A549 (cell line): ENCODE results near the gene DENND6A.

ENCODE experiments used
- JUNB ChIP-seq: fragments of >200 bp; sonication (Bioruptor Twin); formaldehyde crosslinking; IDR thresholded peaks from 2 replicates; pipeline ENCODE4 v1.6.1; 2016
- MAFK ChIP-seq: fragments of 450-650 bp; IDR thresholded peaks from 2 replicates; pipeline ENCODE4 v1.6.1; 2014; ENCODE audit not compliant: partially characterized antibody
- POLR2A ChIP-seq: IDR thresholded peaks from 2 replicates; pipeline ENCODE4 v1.6.1; 2012; ENCODE audit warnings: mild to moderate bottlenecking, low read length
- RNF2 ChIP-seq: fragments of 200-600 bp; sonication (generic); IDR thresholded peaks from 2 replicates; pipeline ENCODE4 v1.6.1; 2016; ENCODE audit warnings: low read depth, mild to moderate bottlenecking, antibody characterized with exemption, moderate library complexity, borderline replicate concordance
- TF ChIP-seq, protein P1 (sequence below): IDR thresholded peaks from 2 replicates; pipeline ENCODE4 v1.6.1; 2012
- TF ChIP-seq, protein P2 (sequence below): fragments of >200 bp; sonication (Bioruptor Twin); formaldehyde crosslinking; IDR thresholded peaks from 3 replicates; pipeline ENCODE4 v1.5.1; 2016
- TF ChIP-seq, protein P3 (sequence below): fragments of 250-450 bp; sonication (Bioruptor Pico); IDR thresholded peaks from 2 replicates; pipeline ENCODE4 v1.5.0; 2021; ENCODE audit warnings: mild to moderate bottlenecking, moderate library complexity, borderline replicate concordance

DNA sequence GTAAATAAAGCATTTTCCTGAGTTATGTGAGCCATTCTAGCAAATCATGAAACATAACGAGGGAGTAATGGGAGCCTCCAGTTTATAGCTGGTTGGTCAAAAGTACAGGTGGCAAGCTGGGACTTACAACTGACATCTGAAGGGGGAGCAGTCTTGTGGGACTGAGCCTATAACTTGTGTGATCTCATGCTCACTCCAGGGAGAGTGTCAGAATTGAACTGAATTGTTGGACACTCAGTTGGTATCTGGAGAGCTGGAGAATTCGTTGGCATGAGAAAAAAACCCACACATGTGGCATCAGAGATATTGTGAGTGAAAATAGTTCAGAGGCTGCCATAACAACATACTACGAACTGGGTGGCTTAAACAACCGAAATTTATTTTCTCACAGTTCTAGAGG lies 22.8 kb upstream of the DENND6A start:
- TF ChIP-seq RNF2 (no peak), MAFK (no peak), JUNB (no peak), POLR2A (no peak)
- TF ChIP-seq, protein P1, sequence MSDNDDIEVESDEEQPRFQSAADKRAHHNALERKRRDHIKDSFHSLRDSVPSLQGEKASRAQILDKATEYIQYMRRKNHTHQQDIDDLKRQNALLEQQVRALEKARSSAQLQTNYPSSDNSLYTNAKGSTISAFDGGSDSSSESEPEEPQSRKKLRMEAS: no peak
- TF ChIP-seq, protein P2, sequence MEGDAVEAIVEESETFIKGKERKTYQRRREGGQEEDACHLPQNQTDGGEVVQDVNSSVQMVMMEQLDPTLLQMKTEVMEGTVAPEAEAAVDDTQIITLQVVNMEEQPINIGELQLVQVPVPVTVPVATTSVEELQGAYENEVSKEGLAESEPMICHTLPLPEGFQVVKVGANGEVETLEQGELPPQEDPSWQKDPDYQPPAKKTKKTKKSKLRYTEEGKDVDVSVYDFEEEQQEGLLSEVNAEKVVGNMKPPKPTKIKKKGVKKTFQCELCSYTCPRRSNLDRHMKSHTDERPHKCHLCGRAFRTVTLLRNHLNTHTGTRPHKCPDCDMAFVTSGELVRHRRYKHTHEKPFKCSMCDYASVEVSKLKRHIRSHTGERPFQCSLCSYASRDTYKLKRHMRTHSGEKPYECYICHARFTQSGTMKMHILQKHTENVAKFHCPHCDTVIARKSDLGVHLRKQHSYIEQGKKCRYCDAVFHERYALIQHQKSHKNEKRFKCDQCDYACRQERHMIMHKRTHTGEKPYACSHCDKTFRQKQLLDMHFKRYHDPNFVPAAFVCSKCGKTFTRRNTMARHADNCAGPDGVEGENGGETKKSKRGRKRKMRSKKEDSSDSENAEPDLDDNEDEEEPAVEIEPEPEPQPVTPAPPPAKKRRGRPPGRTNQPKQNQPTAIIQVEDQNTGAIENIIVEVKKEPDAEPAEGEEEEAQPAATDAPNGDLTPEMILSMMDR: no peak
- TF ChIP-seq, protein P3, sequence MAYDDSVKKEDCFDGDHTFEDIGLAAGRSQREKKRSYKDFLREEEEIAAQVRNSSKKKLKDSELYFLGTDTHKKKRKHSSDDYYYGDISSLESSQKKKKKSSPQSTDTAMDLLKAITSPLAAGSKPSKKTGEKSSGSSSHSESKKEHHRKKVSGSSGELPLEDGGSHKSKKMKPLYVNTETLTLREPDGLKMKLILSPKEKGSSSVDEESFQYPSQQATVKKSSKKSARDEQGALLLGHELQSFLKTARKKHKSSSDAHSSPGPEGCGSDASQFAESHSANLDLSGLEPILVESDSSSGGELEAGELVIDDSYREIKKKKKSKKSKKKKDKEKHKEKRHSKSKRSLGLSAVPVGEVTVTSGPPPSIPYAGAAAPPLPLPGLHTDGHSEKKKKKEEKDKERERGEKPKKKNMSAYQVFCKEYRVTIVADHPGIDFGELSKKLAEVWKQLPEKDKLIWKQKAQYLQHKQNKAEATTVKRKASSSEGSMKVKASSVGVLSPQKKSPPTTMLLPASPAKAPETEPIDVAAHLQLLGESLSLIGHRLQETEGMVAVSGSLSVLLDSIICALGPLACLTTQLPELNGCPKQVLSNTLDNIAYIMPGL (CRISPR knock-in tag): no peak
